LoVo (cell line): Measurements from ENCODE around the gene PPARG.

ENCODE experiments used
- DNase-seq: peaks from one replicate; pipeline ENCODE4 v3.0.0-alpha.2; 2016; ENCODE audit warnings: low spot score

PPARG gene

DNA sequence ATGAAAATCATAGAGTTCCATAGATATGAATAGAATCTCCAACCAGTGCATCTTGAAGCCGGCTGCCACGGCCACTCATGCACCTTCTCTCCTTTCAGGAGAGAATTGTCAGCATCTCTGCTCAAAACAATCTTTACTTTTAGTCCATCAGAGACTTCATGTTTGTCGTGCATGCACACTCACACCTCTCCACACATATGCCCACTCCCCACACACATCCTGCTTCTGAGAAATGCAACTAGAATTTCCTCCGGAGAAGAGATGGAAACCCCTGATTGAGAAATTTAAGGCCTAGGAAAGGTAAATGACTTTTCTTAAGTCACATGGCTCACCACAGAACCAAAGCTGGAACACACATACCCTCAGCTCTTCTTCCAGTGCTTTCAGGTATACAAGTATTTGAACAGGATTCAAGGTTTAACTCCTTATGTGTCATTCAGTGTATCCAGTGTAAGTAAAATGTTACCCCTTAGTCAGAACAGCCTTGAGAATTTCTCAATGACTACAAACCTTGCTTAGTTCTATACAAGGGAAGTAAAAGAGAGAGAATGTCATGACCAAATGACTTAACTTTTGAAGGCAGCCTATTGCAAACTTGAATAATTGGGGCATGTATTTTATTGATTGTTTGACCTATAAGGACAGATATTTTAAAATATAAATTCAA, 126.3 kb downstream of the PPARG start:
- no peak for DNase-seq

DNA sequence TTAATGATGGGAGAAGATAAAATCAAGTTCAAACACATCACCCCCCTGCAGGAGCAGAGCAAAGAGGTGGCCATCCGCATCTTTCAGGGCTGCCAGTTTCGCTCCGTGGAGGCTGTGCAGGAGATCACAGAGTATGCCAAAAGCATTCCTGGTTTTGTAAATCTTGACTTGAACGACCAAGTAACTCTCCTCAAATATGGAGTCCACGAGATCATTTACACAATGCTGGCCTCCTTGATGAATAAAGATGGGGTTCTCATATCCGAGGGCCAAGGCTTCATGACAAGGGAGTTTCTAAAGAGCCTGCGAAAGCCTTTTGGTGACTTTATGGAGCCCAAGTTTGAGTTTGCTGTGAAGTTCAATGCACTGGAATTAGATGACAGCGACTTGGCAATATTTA, 127.9 kb downstream of the PPARG start:
- no peak for DNase-seq

DNA sequence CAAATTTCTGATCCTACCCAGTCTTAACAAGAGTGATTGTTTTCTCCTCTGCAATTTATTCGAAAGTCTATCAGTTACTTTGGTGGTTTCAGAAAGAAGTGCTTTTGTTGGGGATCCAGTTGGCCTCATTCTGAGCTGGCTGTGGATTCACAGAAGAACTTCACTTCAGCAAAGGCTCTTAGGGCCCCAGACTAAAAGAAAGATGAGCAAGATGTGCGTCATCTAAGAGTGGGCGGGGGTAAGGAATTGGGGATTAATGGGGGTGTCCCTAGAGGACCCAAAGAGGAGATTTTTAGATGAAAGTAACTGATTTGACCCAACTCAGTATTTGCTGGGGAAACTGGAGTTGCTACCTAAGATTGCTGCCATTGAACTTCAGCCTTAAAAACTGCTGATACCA, 131.5 kb downstream of the PPARG start:
- no peak for DNase-seq

DNA sequence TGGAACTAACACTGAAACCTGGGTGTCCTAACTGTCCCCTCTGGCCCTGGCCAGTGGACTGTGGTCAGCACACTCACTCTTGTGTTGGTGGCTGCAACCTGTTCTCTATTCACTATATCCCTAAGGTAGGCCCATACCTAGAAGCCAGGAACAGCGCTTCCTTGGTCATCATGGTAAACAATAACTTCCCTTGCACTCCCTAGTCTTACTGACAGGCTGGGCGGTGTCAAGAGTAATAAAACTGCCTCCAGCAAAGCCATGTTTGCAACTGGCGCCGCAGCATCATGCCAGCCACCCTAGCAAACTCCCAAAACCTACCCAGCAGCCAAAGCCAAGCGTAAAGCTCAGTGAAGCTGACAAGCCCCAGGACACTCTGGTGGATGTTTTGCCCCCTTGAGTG, 132.3 kb downstream of the PPARG start:
- no peak for DNase-seq

DNA sequence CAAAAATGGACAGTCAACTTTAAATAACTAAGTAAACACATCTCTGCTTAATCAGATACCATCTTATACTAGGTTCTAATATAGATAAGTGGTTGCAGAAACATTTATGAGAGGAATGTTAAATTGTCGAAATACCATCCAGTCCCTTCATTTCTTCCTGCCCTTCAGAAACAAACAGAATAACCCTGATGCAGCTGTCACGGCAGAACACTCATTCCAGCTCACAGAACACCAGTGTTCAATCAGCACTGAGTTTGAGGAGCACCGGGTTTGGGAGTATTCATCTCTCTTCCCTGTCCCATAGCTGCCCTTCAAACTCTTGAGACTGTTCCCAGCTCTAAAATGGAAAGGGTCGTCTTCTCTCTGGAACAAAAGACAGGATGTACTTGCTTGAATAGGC, 134.3 kb downstream of the PPARG start:
- no peak for DNase-seq

DNA sequence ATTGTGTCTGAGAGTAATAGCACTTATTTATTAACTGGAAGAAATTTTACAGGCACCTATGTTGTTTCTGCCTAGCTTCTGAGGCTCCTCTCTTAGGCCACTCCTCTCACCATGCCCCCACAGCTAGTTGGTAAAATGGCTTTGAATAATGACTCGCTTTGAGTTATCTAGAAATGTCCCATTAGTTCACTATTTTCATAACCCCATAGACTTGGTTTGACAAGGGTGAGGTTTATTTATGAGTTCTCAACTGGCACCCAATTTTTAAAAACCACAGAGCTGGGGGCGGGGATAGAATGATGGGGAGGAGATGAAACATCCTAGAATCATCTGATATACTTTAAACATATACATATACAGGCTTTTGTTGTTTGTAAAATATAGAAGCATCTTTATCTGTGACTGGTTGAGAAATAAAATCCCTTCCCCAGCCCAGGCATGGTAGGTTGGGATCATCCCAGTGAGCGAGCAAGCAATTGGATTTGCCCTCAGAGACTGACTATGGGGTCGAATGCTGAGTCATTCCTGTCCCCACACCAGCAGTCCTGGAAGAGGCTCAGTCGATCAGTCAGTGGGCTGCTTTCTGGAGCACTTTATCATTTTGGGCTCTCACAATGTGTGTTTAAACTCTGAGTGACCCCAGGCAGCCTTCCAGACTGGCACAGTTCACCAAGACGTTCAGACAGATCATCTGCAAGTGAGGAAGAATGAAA, 135.2 kb downstream of the PPARG start:
- DNase-seq, result no peak

DNA sequence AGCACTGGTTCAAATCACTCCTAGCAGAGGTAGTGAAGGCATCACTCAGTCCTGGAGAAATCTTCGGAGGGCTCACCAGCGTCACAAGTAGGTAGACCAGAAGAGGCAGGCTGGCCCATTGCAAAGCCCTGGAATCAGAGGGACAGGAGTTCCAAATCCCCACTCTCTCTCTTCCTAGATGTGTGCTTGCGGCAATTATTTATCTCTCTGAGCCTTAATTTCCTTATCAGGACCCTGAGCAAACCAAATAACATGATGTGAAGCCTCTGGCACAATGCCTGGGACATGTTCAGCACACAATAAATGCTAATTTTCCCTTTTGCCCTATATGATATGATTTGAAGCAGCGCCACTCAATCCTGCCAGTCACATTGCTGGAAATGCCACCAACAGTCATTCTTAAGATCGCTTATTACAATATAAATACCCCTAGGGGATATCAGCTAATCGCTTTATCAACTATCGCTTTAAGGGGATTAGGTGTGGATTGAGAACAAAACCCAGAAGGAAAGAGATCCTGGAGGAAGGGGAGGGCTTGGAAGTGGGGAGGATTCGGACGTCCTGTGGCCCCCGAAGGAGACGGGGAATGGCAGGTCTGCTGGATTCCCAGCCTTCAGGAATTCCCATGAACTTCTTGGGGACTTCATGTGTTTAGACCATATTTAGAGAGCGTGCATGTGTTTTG, 135.9 kb downstream of the PPARG start:
- no peak for DNase-seq

DNA sequence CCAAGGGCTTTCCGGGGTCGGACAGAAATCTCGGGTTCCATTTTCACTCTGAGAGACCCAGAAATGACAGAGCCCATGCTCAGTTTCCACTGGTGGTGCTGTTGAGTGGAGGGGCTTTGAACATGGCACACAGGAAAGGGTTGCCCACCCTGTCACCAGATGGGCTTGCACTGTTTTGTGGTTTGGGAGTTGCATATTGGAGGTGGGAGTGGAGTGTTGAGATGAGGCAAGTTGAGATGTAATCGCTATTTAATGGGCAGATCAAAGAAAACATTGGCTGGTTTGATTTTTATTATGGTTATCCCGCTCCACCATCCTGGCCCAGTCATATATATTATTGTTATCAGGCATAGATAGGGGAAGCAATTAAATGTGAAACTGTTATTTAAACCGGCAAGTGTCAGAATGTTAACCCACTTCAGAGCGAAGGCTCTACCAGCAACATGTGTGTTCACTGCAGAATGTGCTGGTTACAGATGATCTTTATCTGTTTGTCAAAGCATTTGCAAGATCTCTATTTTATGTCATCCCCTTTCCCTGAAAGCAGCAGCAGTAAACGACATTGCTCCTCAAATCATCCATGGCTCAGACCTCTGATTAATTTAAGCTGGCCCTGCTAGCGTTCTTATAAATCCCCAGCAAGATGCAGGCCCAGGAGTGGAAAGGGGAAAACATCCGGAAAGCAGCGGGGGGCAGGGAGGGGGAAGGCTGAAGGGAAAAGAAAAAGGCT, 137.1 kb downstream of the PPARG start:
- no peak for DNase-seq

DNA sequence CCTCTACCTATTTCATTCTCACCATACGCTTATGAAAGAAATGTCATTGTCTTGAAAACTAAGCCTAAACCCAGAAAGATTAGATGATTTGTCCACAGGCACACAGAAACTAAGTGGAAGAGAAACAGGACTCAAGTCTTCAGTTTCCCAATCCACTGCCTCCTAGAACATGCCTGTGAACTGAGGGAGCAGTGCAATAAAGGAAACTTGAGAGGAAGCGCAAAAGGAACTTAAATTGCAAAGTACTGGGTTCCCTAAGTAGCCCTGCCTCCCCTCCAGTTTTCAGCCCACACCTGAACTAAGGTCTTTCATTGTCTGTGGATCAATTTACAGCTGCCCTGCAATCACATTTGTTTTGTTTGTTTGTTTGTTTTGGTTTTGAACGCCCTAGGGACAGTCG, 138.7 kb downstream of the PPARG start:
- DNase-seq, result no peak

DNA sequence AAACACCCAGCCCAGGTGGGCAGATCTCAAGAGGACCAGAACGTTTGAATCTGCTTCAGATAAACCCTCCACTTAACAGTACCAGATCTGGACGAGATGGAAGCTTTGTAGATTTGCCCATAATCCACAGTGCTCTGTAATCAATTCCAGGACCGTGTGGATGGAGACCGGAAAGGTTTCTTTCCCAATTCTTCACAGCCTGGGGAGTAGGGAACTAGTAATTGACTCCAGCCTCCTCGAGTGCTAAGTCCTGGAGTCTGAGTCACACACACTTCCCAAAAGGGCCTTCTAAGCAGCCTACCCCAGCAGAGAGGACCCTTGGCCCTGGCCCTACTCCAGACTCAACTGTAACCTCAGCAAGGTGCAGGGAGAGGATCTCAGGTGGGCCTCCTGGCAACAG, 139.3 kb downstream of the PPARG start:
- no peak for DNase-seq

DNA sequence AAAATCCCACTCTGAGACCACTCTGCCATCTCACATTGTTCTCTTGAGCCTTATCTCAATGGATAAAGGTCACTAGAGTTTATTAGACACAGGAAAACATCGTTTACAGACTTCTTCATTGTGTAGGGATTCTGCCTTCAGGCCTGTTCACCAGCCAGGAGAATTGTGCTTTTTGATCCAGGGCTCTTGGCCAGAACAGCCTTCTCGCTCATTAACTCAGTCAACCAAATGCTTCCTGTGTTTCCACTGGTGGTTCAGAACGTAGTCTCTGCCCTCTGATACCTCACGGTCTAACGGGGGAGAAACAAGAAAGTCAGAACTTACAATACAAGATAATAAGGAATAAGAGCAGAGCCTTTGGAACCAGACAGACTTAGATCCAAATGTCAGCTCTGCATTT, 141.2 kb downstream of the PPARG start:
- DNase-seq, result no peak

DNA sequence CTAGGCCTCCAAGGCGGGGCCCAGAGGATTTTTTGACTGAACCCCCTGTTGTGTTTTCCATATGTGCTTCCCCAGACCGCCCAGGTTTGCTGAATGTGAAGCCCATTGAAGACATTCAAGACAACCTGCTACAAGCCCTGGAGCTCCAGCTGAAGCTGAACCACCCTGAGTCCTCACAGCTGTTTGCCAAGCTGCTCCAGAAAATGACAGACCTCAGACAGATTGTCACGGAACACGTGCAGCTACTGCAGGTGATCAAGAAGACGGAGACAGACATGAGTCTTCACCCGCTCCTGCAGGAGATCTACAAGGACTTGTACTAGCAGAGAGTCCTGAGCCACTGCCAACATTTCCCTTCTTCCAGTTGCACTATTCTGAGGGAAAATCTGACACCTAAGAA, 145.0 kb downstream of the PPARG start:
- DNase-seq, result no peak

DNA sequence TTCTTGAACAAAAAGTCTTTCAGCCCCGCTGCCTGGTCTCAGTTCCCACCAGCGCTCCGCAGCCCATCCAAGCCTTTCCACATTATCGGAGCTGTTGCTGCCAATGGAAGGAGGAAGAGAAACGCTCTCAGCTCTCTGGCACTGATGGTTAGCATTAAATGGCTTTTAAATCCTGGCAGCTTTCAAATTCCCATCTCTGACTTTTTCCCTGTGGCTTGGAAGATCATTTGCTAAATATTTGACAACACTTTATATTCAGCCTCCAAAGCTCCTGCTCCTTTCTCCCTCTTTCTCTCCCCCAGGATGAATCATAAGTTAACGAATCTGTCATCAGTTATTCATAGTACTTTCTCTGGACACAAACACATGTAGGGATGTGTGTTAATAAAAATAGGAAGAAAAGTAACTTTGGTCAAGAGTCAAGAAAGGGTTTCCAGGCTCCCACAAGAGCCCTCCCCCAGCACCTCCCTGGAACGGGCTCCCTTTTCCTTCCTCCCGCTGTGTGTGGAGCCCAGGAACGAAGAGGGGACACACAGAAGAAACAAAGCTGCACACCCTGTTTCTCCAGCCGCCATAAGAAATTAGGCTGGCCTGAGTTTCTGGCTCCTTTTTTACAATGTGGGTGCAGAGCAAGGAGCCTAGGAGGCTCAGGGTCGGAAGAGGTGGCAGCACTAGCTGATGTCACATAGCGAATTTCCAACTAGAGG, 147.8 kb downstream of the PPARG start:
- no peak for DNase-seq

DNA sequence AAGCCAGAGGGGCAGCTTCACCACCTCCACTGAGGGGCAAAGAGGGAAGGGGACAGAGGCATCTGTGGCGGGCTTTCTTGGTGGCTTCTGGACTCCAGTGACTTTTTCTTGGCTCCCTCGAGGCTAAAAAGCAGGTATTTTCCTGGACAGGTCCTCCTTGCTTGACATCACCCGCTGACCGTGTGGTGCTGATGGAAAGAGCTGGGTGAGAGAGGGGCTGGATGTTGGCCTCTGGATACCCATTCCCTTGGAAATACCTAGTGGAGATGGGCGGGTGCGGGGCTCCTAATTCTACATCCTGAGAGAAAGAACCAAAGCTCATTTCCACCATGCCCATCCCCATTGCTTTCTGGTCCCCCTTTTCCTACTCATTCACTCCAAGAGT, 148.3 kb downstream of the PPARG start:
- no peak for DNase-seq

DNA sequence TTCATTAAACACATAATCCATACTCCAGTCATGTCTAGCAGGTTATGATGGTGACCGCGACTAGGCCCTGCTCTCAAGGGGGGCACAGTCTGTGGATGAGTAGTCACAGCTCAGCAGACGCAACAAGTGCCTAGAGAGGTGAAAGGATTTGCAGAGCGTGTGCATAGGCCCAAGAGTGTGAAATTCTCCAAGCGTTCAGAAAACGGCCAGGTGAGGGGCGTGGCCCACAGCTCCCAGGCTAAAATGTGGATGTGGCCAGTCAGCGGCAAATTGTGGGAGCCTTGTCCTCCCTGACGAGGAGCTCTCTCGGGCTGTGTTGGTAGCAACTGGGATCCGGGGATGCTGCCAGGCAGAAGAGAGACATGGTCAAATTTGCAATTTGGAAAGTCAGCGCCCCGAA, 149.0 kb downstream of the PPARG start:
- no peak for DNase-seq

DNA sequence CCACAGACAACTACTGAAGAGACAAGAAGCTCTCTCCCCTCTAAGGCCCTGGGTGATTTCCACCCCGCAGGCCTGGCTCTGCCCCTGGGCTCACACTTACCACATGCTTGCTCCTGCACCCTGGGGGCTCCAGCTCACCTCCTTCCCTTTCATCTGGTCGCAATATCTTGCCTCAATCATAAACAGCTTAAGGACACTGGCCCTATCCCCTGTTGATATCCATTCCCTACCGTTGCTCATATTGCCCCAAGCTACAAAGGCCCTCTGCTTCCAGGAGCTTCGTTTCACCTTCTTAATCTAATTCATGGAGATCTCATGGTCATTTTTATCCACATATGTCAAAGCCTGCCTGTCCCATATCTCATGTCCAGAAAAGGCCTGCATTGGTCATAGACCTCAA, 149.4 kb downstream of the PPARG start:
- no peak for DNase-seq

DNA sequence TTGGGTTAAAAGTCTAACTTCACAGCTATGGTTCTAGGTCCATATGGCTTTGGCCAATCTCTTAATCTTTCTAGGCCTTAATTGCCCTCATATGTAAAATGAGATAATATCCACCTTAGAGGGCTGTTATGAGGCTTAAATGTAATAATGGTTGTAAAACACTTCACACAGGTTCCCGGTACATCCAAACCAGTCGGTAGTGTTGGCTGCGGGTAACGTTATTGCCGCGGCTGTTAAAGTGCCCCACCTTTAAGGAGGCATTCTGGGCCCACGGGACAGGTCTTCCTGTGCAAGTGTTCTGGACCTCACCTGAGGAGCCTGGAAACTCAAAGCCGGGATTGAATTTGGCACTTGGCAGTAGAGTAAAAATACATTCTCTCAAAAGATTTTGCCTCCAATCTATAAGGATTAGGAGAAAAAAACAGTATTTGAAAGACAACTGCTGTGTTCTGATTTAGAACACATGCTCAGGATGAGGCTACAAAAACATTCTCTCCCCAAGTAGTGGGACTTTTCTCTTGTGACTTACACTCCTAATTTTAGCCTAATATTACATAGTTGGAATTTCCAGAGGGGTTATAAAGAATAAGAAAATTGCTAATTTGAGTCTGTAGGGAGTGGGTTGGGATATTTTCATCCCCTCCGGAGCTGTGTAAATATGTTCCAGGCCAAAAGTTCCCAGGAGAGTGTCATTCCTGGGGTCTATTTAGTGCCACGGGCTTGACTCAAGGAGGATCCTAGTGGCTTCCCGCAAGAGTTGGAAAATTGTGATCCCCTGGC, 150.5 kb downstream of the PPARG start:
- peak; percentile 27 for DNase-seq

DNA sequence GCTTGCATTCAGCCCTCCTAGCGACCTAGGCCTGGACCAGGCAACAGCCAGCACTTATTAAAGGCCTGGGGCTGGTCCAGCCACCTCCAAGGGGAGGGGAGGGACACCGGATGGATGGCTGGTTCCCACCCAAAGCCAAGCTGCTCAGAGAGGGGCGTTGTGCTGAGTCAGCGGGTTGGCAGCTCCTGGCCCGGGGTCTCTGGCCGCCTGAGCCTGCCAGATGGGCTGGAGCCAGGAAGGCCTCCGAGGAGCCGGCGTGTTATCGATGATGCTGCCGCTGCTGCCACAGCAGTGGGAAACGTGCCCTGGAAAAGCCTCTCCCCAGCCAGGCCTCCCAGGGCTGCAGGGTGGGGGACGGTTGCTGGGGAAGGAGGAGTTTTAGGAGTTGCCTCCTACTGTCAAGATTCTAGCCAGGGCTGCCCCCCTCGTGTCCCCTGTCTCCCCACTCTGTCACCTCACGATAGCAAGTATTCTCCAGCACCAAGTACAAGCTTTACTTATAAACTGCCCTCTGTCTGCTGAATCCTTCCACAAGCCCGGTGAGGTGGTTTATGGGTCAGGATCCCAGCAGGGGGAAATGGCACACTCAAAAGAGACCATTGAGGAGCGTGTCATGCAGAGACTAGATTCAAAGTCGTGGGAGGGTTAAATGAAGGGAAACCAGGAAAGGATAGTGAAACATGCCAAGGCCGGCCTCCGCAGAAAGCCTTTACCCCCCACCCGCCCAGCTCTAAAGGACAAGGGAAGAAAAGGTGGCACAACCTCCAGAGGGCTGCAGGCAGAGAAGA, 152.3 kb downstream of the PPARG start:
- no peak for DNase-seq

DNA sequence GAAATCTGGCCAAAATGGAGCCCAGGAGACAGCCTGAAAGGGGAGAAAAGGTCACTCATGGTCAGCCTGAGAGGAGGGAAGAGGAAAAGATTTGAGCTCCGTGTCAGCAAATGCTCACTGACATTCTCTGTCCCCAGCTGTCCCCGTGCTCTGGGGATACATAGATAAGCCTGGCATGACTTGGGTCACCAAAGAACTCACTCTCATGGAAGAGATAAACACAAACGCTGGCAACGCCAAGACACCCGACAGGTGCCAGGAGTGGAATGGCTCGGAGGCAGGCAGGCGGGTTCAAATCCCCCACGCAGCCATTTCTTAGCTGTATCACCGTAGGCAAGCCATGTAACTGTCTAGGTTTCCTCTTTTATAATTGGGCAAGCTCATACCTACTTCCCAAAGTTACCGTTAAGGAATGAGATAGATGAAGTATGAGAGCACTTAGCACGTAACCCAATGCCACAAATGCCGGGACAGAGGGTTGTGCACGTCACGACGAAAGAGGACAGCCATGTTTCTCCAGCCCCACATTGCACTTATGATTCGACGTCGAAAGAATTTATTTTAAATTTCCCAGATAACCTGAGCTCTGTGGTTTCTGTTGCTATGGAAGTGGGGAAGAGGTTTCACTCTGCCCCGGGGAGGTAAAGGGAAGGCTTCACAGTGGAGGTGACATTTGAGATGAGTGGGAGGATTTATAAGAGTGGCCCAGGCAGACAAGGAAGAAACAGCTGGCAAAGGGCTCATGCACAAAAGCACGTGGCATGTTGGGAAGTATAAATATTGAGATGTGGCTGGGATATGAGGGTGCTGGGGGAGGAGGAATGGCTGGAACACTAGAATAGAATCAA, 154.0 kb downstream of the PPARG start:
- DNase-seq, result no peak
